Upper lobe of right lung (tissue), 1 donor: ENCODE measurements around the gene ROBO2. TPM values are rescaled to one million over a fixed set of nuclear protein-coding genes. Genes with fewer than 3 reads are reported as not detected.

ENCODE experiments used
- ATAC-seq: fragments of 200-7000 bp; cut with Tn5 transposase; one replicate; pipeline ENCODE4 v1.9.1; 2020; ENCODE audit warnings: mild to moderate bottlenecking, moderate library complexity
- DNase-seq: peaks from one replicate; pipeline ENCODE4 v3.0.0-alpha.2; 2020
- H3K27ac ChIP-seq: fragments of 200-600 bp; one replicate; pipeline ENCODE4 v1.8.0; 2022
- H3K27me3 ChIP-seq: fragments of 200-600 bp; one replicate; pipeline ENCODE4 v1.8.0; 2022; ENCODE audit warnings: mild to moderate bottlenecking
- H3K36me3 ChIP-seq: fragments of 200-600 bp; one replicate; pipeline ENCODE4 v1.8.0; 2022
- H3K4me1 ChIP-seq: fragments of 200-600 bp; one replicate; pipeline ENCODE4 v1.8.0; 2022
- H3K4me3 ChIP-seq: fragments of 200-600 bp; one replicate; pipeline ENCODE4 v1.8.0; 2022; ENCODE audit warnings: mild to moderate bottlenecking
- H3K9me3 ChIP-seq: fragments of 200-600 bp; one replicate; pipeline ENCODE4 v1.8.0; 2022
- CTCF ChIP-seq: fragments of 200-600 bp; IDR thresholded peaks from one replicate; pipeline ENCODE4 v1.8.0; 2022; ENCODE audit warnings: antibody characterized with exemption
- intact Hi-C: fragments of 100-400 bp; cut with DNase I; formaldehyde crosslinking; loops from one replicate; pipeline ENCODE4 v1.11.0; 2022
- total RNA-seq: library from RNA; stranded (reverse); fragmentation: NEBNext Ultra II Directional; extraction: Animal tissue kit (Norgen Biotek cat#: 25700); gene quantifications from one replicate; pipeline ENCODE4 v1.2.1, GENCODE V29; 2021
- donor health status: DM: no; HTN: yes; CAD: no; lungs with severe emphysema.

Gene ROBO2
- total RNA-seq, 1 donor from 2014 or later = 27.1 TPM

DNA sequence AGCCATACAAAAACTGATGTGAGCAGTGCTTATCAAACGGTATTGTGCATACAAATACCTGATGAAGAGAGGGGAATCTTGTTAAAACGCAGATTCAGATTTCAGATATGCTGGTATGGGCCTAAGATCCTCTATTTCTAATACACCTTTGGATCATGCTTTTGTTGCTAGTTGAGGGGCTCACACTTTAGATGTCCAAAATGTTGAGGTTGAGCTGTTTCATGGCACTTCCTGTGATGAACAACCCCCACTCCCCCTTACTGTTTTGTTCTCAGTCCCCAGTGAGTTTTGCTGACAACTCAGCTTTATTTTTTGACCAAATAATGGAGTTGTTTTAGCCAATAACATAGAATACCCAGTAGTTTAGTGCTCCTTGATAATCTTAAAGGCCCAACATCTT, 53.2 kb downstream of the ROBO2 start:
- no peak for TF ChIP-seq CTCF
- no peak for ATAC-seq
- Histone ChIP-seq H3K4me3 (no peak overlapping the region), H3K36me3 (no peaks in the 10 kb centered on the region), H3K27me3 (no peaks in the 10 kb centered on the region), H3K9me3 (no peaks in the 10 kb centered on the region), H3K27ac (no peak overlapping the region), H3K4me1 (no peaks in the 10 kb centered on the region)
- intact Hi-C loops = no loop called here
- no peak for DNase-seq

- no peak overlapping the region for H3K27ac ChIP-seq
- no peaks in the 10 kb centered on the region for H3K36me3 ChIP-seq
- no peaks in the 10 kb centered on the region for H3K4me1 ChIP-seq
- DNase-seq (no peak), ATAC-seq (no peak)
- H3K4me3 ChIP-seq = no peak overlapping the region
- TF ChIP-seq CTCF = no peak
- no peaks in the 10 kb centered on the region for H3K9me3 ChIP-seq
- intact Hi-C loops = no loop called here
- H3K27me3 ChIP-seq = no peaks in the 10 kb centered on the region
These were observed 56.2 kb downstream of the ROBO2 start for GRCh38 chr3:77096145-77096544.

DNA sequence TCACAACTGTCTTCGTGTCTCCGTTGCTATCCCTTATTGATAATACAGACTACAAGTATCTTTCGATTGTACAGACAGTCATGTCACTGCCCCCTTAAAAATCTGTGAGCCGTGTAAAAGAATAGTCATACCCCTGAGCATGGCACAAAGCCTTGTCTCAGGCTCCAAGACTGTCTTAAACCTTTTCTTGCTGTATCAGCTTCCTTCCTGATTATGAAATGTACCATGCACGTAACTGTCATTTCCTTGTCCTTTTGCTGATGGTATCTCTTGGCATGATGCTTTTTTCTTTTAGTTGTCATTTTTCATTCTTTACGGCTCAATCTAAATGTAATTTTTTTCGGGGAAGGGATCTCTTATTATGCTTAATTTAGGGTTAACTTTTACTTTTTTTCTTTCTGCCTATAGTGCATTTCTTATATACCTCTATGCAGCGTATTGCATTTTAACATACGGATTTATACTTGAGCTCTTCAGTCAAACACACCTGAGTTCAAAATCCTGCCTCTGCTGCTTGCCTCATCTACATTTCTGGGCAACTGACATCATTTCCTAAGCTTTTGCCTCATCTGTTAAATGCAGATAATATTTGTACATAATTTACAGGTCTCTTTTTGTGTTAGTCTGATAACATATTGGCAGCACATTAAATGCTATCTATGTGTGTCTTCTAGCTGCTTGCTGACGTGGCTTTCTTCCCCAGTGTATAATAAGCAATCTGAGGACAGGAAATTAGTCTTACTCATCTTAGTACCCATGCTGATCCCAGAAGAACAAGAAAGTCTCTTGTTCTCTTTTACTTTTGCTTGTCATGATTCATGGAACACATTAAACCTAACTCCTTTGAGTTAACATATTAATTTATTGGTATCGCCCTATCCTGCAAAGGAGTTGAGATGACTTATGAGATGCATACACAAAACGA, 57.3 kb downstream of the ROBO2 start:
- intact Hi-C loops = no loop called here
- TF ChIP-seq CTCF = no peak
- H3K27me3 ChIP-seq = no peaks in the 10 kb centered on the region
- no peaks in the 10 kb centered on the region for H3K4me1 ChIP-seq
- no peak overlapping the region for H3K27ac ChIP-seq
- H3K4me3 ChIP-seq = no peak overlapping the region
- H3K9me3 ChIP-seq = no peaks in the 10 kb centered on the region
- DNase-seq = no peak
- ATAC-seq = no peak
- H3K36me3 ChIP-seq = no peaks in the 10 kb centered on the region

DNA sequence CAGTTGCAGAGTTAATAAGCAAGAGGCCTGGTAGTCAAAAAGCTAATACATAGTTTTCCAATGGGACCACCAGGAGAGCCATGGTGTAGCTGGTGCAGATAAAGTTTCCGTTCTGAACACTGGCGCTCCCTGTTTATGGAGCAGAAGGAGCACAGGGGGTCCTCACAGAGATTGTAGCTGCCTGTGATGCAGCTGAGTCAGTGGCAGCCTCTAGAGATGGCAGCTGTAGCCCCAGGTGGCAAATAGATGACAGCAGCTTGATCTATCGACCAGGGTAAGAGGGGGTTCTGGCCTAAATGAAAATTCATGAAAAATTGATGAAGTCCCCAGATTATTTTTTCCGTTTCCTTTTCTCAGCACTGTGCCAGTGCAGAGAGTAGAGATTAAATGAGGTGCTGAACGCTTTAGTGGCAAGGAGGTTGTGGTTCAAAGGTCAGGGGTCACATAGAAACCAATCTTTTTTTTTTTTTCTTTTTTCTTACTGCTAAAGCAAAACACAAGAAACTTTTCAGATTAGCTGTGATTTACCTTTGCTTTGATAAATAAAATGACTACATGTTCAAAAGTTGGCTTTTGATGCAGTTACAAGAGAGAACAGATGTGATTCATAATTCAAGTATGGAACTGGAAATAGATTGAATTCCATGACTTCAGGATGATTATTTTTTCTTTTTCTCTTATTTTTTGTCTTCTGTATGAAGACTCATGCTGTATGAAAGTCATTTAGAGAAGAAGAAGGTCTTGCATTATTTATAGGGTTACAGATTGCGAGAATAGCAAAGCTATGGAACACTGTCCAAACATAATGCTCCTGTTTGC, 63.3 kb downstream of the ROBO2 start:
- TF ChIP-seq CTCF = no peak
- intact Hi-C loops = no loop called here
- Histone ChIP-seq H3K4me3 (no peak overlapping the region), H3K4me1 (no peaks in the 10 kb centered on the region), H3K27me3 (no peaks in the 10 kb centered on the region), H3K9me3 (no peaks in the 10 kb centered on the region), H3K27ac (no peak overlapping the region), H3K36me3 (no peaks in the 10 kb centered on the region)
- DNase-seq = no peak
- no peak for ATAC-seq

GRCh38 chr3:77122652-77123051, 82.8 kb downstream of the ROBO2 start:
- no peak for ATAC-seq
- TF ChIP-seq CTCF = no peak
- intact Hi-C loops = no loop called here
- Histone ChIP-seq H3K9me3 (no peaks in the 10 kb centered on the region), H3K4me3 (no peak overlapping the region), H3K4me1 (no peaks in the 10 kb centered on the region), H3K36me3 (no peaks in the 10 kb centered on the region), H3K27me3 (no peaks in the 10 kb centered on the region), H3K27ac (no peak overlapping the region)
- no peak for DNase-seq
